OCI-LY7 (cell line): ENCODE results near the gene RAB27B. TPM values are rescaled to one million over a fixed set of nuclear protein-coding genes. Genes with fewer than 3 reads are reported as not detected.

Experiments used
- BruUV-seq: library from RNA; stranded (reverse); fragments of 400-500 nt; replicated peaks from 2 replicates; lab custom pipeline; 2021; lab: Mats Ljungman, UMichigan
- CTCF ChIA-PET: fragments of 300-600 bp; sonication (Branson Sonifier 250); formaldehyde crosslinking; loops from one replicate; lab custom pipeline; 2022; ENCODE audit warnings: antibody characterized with exemption; ENCODE audit not compliant: unreplicated experiment; lab: Charles Lee
- POLR2A ChIA-PET: fragments of 300-600 bp; sonication (Branson Sonifier 250); formaldehyde crosslinking; loops from one replicate; lab custom pipeline; 2022; ENCODE audit warnings: antibody characterized with exemption; lab: Charles Lee
- DNase-seq: peaks from one replicate; pipeline ENCODE4 v3.0.0-alpha.2; 2015; ENCODE audit warnings: low spot score
- H2AFZ ChIP-seq: fragments of 200-600 bp; sonication (generic), shearing (Covaris generic); 2 replicates; pipeline ENCODE4 v1.6.1; 2014; ENCODE audit warnings: mild to moderate bottlenecking, antibody characterized with exemption, low read length, moderate library complexity
- H3K27ac ChIP-seq: fragments of 200-600 bp; sonication (generic); 2 replicates; pipeline ENCODE4 v1.5.1; 2014; ENCODE audit warnings: mixed run types, low read depth, mild to moderate bottlenecking, moderate library complexity, low read length, inconsistent platforms; ENCODE audit not compliant: poor library complexity, severe bottlenecking
- H3K36me3 ChIP-seq: fragments of 200-600 bp; sonication (generic); 2 replicates; pipeline ENCODE4 v1.6.1; 2014; ENCODE audit warnings: mild to moderate bottlenecking, antibody characterized with exemption, low read length, moderate library complexity, mixed read lengths; ENCODE audit not compliant: insufficient read depth
- H3K4me1 ChIP-seq: fragments of 200-600 bp; sonication (generic); 2 replicates; pipeline ENCODE4 v1.5.1; 2014; ENCODE audit warnings: mild to moderate bottlenecking, low read length; ENCODE audit not compliant: insufficient read depth, poor library complexity, severe bottlenecking
- H3K4me2 ChIP-seq: fragments of 200-600 bp; sonication (generic); 2 replicates; pipeline ENCODE4 v1.6.1; 2014; ENCODE audit warnings: mild to moderate bottlenecking, low read length
- H3K4me3 ChIP-seq: fragments of 200-600 bp; sonication (generic); 2 replicates; pipeline ENCODE4 v1.5.1; 2014; ENCODE audit warnings: mild to moderate bottlenecking, low read depth, low read length; ENCODE audit not compliant: poor library complexity, severe bottlenecking
- H3K79me2 ChIP-seq: fragments of 200-600 bp; sonication (generic); 2 replicates; pipeline ENCODE4 v1.6.1; 2016; ENCODE audit warnings: low read depth, mild to moderate bottlenecking, low read length, moderate library complexity, mixed read lengths; ENCODE audit not compliant: insufficient read depth
- H3K9me2 ChIP-seq: fragments of 200-600 bp; sonication (generic); 2 replicates; pipeline ENCODE4 v1.6.1; 2016; ENCODE audit warnings: mild to moderate bottlenecking, low read length, mixed read lengths; ENCODE audit not compliant: insufficient read depth
- H3K9me3 ChIP-seq: fragments of 200-600 bp; sonication (generic); 2 replicates; pipeline ENCODE4 v1.6.1; 2014; ENCODE audit warnings: mild to moderate bottlenecking, mixed run types, low read length, mixed read lengths
- H4K20me1 ChIP-seq: fragments of 200-600 bp; sonication (generic); 2 replicates; pipeline ENCODE4 v1.6.1; 2014; ENCODE audit warnings: mild to moderate bottlenecking, antibody characterized with exemption, low read length, moderate library complexity, mixed read lengths; ENCODE audit not compliant: insufficient read depth
- EZH2phosphoT487 ChIP-seq: fragments of 200-600 bp; sonication (generic); IDR thresholded peaks from 2 replicates; pipeline ENCODE4 v1.6.1; 2018; ENCODE audit warnings: low read depth, borderline replicate concordance, mild to moderate bottlenecking, mixed run types, antibody characterized with exemption, low read length, moderate library complexity, mixed read lengths
- intact Hi-C: fragments of 100-400 bp; cut with micrococcal nuclease; formaldehyde crosslinking; loops from one replicate; pipeline ENCODE4 v1.10.0; 2022; ENCODE audit not compliant: unreplicated experiment
- total RNA-seq, 2 experiments: library from RNA; depleted of rRNA in 1 of 2; stranded (reverse); fragments of >200 nt in 1 of 2; shearing (Covaris generic) in 1 of 2; gene quantifications; 2 replicates each; pipeline ENCODE4 v1.2.3, GENCODE V29; 2014 to 2022
- TF ChIP-seq, protein P1 (sequence below): fragments of 200-600 bp; sonication (generic); conservative IDR thresholded peaks from 2 replicates; pipeline ENCODE4 v1.5.1; 2014; ENCODE audit warnings: mild to moderate bottlenecking, antibody characterized with exemption, low read length, moderate library complexity, mixed read lengths

Gene RAB27B
- total RNA-seq, 2 experiments from 2014 or later, result not detected

GRCh38 chr18:54860941-54861340, 32.7 kb downstream of the RAB27B start:
- ChIA-PET POLR2A (no interaction called here), CTCF (no interaction called here)
- H3K4me3 ChIP-seq, result no peak overlapping the region
- TF ChIP-seq, protein P1, sequence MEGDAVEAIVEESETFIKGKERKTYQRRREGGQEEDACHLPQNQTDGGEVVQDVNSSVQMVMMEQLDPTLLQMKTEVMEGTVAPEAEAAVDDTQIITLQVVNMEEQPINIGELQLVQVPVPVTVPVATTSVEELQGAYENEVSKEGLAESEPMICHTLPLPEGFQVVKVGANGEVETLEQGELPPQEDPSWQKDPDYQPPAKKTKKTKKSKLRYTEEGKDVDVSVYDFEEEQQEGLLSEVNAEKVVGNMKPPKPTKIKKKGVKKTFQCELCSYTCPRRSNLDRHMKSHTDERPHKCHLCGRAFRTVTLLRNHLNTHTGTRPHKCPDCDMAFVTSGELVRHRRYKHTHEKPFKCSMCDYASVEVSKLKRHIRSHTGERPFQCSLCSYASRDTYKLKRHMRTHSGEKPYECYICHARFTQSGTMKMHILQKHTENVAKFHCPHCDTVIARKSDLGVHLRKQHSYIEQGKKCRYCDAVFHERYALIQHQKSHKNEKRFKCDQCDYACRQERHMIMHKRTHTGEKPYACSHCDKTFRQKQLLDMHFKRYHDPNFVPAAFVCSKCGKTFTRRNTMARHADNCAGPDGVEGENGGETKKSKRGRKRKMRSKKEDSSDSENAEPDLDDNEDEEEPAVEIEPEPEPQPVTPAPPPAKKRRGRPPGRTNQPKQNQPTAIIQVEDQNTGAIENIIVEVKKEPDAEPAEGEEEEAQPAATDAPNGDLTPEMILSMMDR, result no peak
- TF ChIP-seq EZH2phosphoT487, result no peak
- no peaks in the 10 kb centered on the region for H3K9me2 ChIP-seq
- H3K4me1 ChIP-seq, result no peaks in the 10 kb centered on the region
- intact Hi-C loops, result no loop called here
- no peak overlapping the region for H3K4me2 ChIP-seq
- no peak overlapping the region for H3K27ac ChIP-seq
- no peaks in the 10 kb centered on the region for H3K79me2 ChIP-seq
- H3K36me3 ChIP-seq, result no peaks in the 10 kb centered on the region
- no peaks in the 10 kb centered on the region for H3K9me3 ChIP-seq
- no peaks in the 10 kb centered on the region for H4K20me1 ChIP-seq
- no TSS peak for BruUV-seq
- no peak overlapping the region for H2AFZ ChIP-seq
- DNase-seq, result no peak

DNA sequence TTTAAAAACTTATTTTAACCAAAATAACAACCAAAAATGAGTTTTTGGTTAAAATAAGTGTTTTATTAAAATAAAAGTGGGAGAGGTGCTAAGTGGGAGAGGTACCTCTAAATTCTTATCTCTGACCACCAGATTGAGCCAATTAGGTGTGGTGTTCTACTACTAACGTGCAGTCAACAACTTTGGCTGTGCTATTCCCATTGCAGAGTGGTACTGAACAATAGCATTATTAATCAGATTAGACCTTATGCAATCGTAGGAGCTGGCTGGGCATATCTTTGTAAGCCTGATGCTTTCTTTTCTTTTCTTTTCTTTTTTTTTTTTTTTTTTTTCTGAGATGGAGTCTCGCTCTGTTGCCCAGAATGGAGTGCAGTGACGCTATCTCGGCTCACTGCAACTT, 38.9 kb downstream of the RAB27B start:
- no TSS peak for BruUV-seq
- no peak for DNase-seq
- Histone ChIP-seq H3K4me1 (no peaks in the 10 kb centered on the region), H2AFZ (no peak overlapping the region), H3K9me2 (no peaks in the 10 kb centered on the region), H3K27ac (no peak overlapping the region), H4K20me1 (no peaks in the 10 kb centered on the region), H3K9me3 (no peaks in the 10 kb centered on the region), H3K79me2 (no peaks in the 10 kb centered on the region), H3K36me3 (no peaks in the 10 kb centered on the region), H3K4me2 (no peak overlapping the region), H3K4me3 (no peak overlapping the region)
- CTCF ChIA-PET, result no interaction called here
- intact Hi-C loops, result no loop called here
- POLR2A ChIA-PET, result interaction anchor here (0.6 kb wide), 1 partner anchor 423 kb away, joined by 3 read pairs; no protein-coding TSS in a partner anchor
- TF ChIP-seq EZH2phosphoT487, result no peak
- TF ChIP-seq, protein P1, result no peak

- Histone ChIP-seq H3K27ac (no peak overlapping the region), H3K4me2 (no peak overlapping the region), H3K79me2 (no peaks in the 10 kb centered on the region), H3K4me1 (no peaks in the 10 kb centered on the region), H3K4me3 (no peak overlapping the region), H3K9me3 (no peaks in the 10 kb centered on the region), H3K9me2 (no peaks in the 10 kb centered on the region), H3K36me3 (no peaks in the 10 kb centered on the region), H2AFZ (no peak overlapping the region), H4K20me1 (no peaks in the 10 kb centered on the region)
- POLR2A ChIA-PET, result no interaction called here
- no TSS peak for BruUV-seq
- intact Hi-C loops, result no loop called here
- DNase-seq, result no peak
- TF ChIP-seq, protein P1, result no peak
- TF ChIP-seq EZH2phosphoT487, result no peak
- CTCF ChIA-PET, result no interaction called here
These were observed 43.0 kb downstream of the RAB27B start for GRCh38 chr18:54871231-54871630.
